SU-DHL-6 (cell line): ENCODE data around the gene ABTB1.

ENCODE experiments used
- EZH2phosphoT487 ChIP-seq: fragments of 200-600 bp; sonication (generic), shearing (Covaris generic); conservative IDR thresholded peaks from 2 replicates; pipeline ENCODE4 v1.6.1; 2018; ENCODE audit warnings: mild to moderate bottlenecking, antibody characterized with exemption, low read length, moderate library complexity, mixed read lengths
- TF ChIP-seq, protein P1 (sequence below): fragments of 200-600 bp; sonication (generic); IDR thresholded peaks from one replicate; pipeline ENCODE4 v1.5.1; 2017; ENCODE audit warnings: antibody characterized with exemption, mild to moderate bottlenecking, low read length, moderate library complexity; ENCODE audit not compliant: insufficient read depth, poor library complexity, severe bottlenecking

- TF ChIP-seq, protein P1, sequence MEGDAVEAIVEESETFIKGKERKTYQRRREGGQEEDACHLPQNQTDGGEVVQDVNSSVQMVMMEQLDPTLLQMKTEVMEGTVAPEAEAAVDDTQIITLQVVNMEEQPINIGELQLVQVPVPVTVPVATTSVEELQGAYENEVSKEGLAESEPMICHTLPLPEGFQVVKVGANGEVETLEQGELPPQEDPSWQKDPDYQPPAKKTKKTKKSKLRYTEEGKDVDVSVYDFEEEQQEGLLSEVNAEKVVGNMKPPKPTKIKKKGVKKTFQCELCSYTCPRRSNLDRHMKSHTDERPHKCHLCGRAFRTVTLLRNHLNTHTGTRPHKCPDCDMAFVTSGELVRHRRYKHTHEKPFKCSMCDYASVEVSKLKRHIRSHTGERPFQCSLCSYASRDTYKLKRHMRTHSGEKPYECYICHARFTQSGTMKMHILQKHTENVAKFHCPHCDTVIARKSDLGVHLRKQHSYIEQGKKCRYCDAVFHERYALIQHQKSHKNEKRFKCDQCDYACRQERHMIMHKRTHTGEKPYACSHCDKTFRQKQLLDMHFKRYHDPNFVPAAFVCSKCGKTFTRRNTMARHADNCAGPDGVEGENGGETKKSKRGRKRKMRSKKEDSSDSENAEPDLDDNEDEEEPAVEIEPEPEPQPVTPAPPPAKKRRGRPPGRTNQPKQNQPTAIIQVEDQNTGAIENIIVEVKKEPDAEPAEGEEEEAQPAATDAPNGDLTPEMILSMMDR: no peak
- no peak for TF ChIP-seq EZH2phosphoT487
Observed at GRCh38 chr3:127629467-127630403, 43.0 kb upstream of the ABTB1 start.
